ENCODE results near the gene ADAT3. TPM values are rescaled to one million over a fixed set of nuclear protein-coding genes. Genes with fewer than 3 reads are reported as not detected.

ADAT3 gene
- total RNA-seq, 1 donor from 2014 or later = 2.4 TPM

DNA sequence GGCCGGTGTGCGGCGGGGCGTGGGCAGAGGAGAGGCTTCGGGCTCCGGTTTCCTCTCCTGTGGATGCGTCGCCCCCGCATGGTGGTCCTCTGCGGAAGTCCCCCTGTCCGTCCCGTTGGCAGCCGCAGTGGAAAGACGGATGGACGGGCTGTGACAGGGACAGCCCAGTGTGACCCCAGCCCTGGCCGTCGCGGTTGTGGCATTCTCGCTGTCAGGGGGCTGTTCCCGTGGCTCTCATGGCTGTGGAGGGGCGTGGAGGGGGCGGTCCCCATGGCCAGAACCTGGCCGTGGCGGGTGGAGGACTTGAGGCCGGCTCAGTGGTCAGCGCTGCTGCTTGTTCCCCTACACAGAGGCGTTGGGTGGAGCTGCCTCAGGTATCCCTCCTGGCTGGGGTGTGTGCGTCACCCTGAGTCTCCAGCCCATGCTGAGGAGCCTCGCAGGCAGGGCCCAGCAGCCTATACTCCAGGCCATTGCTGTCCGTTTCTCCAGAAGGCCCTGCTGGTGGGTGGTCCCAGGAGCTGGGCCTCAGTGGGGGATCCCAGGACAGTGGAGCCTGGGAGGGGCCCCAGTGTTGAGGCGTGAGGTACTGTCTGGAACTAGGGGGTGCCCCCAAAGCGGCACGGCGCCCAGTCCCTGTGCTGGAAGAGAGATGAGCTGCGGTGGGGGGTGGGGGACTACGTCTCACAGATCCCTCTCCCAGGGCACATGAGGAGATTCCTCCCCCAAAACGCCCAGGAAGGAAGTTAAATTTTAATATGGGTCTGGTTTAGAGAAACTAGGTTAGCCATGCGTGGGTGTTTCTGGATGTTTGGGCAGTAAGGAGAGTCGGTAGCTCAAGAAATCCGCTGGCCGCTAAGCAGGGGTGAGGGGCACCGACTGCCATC lies 56.0 kb downstream of the ADAT3 start:
- Mint-ChIP-seq H3K4me1 (peaks cover 12% of the 10 kb centered on the region), H3K9me3 (no peaks in the 10 kb centered on the region), H3K36me3 (peaks cover 4% of the 10 kb centered on the region), H3K27me3 (ENCODE audit: insufficient read depth, low read depth) (no peaks in the 10 kb centered on the region), H3K27ac (no peak overlapping the region), H3K4me3 (no peak overlapping the region)
- H3K9me3 ChIP-seq (ENCODE audit: low read depth) = no peaks in the 10 kb centered on the region
- DNase-seq (ENCODE audit: low spot score) = no peak
- H3K27ac ChIP-seq = no peak overlapping the region
- peaks cover 11% of the 10 kb centered on the region for H3K4me1 ChIP-seq
- H3K79me2 ChIP-seq (ENCODE audit: low read depth) = peaks cover 87% of the 10 kb centered on the region
- no peaks in the 10 kb centered on the region for H3K27me3 ChIP-seq
- peaks cover 89% of the 10 kb centered on the region for H4K20me1 ChIP-seq (ENCODE audit: low read depth)
- no peaks in the 10 kb centered on the region for H3K36me3 ChIP-seq
- H2AFZ ChIP-seq (replicated peaks) = no peak overlapping the region
- TF ChIP-seq, protein P1, sequence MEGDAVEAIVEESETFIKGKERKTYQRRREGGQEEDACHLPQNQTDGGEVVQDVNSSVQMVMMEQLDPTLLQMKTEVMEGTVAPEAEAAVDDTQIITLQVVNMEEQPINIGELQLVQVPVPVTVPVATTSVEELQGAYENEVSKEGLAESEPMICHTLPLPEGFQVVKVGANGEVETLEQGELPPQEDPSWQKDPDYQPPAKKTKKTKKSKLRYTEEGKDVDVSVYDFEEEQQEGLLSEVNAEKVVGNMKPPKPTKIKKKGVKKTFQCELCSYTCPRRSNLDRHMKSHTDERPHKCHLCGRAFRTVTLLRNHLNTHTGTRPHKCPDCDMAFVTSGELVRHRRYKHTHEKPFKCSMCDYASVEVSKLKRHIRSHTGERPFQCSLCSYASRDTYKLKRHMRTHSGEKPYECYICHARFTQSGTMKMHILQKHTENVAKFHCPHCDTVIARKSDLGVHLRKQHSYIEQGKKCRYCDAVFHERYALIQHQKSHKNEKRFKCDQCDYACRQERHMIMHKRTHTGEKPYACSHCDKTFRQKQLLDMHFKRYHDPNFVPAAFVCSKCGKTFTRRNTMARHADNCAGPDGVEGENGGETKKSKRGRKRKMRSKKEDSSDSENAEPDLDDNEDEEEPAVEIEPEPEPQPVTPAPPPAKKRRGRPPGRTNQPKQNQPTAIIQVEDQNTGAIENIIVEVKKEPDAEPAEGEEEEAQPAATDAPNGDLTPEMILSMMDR (IDR thresholded peaks at IDR 0.05) = no peak
- no peak for TF ChIP-seq EZH2 (IDR thresholded peaks at IDR 0.05)
- TF ChIP-seq EZH2phosphoT487 (IDR thresholded peaks at IDR 0.05) = no peak
- no peaks in the 10 kb centered on the region for H3F3A ChIP-seq (ENCODE audit: low read depth)
- no peak overlapping the region for H3K4me2 ChIP-seq
- H3K4me3 ChIP-seq = no peak overlapping the region
- H3K9ac ChIP-seq = no peak overlapping the region

DNA sequence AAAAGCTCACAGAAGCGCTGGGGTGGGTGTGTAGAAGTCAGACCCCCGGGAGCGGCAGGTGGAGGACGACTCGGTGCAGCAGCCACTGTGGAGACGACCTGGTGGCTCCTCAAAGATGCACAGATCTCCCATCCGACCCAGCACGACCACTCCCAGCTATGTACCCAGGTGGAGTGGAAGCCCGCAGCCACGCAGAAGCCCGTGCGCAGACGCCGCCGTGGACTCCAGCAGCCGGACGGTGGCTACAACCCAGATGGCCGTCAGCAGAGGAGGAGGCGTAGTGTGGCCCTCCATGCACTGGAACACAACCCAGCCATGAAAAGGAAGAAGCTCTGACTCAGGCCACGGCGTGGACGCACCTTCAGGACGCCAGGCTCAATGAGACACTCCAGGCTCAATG lies 57.5 kb downstream of the ADAT3 start:
- Histone ChIP-seq H3K79me2 (ENCODE audit: low read depth) (peaks cover 84% of the 10 kb centered on the region), H3K4me1 (no peaks in the 10 kb centered on the region), H3K9me3 (ENCODE audit: low read depth) (no peaks in the 10 kb centered on the region), H3K9ac (no peak overlapping the region), H3K36me3 (no peaks in the 10 kb centered on the region), H3K4me2 (no peak overlapping the region), H3K27ac (no peak overlapping the region), H4K20me1 (ENCODE audit: low read depth) (peaks cover 88% of the 10 kb centered on the region), H2AFZ (replicated peaks) (no peak overlapping the region), H3K27me3 (no peaks in the 10 kb centered on the region), H3K4me3 (no peak overlapping the region), H3F3A (ENCODE audit: low read depth) (no peaks in the 10 kb centered on the region)
- Mint-ChIP-seq H3K36me3 (peaks cover 4% of the 10 kb centered on the region), H3K4me1 (peaks cover 7% of the 10 kb centered on the region), H3K4me3 (no peak overlapping the region), H3K9me3 (no peaks in the 10 kb centered on the region), H3K27me3 (ENCODE audit: insufficient read depth, low read depth) (no peaks in the 10 kb centered on the region), H3K27ac (no peak overlapping the region)
- no peak for DNase-seq (ENCODE audit: low spot score)
- TF ChIP-seq EZH2 (IDR thresholded peaks at IDR 0.05) (no peak), EZH2phosphoT487 (IDR thresholded peaks at IDR 0.05) (no peak)
- TF ChIP-seq, protein P1 (IDR thresholded peaks at IDR 0.05) = no peak

Other genes starting within 250 kb of the ADAT3 start
- 0.09 TPM in 1 of 2 replicates, not detected in the other for gene ONECUT3, start 151.9 kb upstream of the ADAT3 start, total RNA-seq (ENCODE audit: low replicate concordance)
- 0.06 and 1.5 TPM in 2 replicates for gene ATP8B3, start 93.1 kb upstream of the ADAT3 start, total RNA-seq (ENCODE audit: low replicate concordance)
- gene REXO1, start 56.9 kb upstream of the ADAT3 start, total RNA-seq (ENCODE audit: low replicate concordance) = 12.8 and 38.7 TPM in 2 replicates
- gene KLF16, start 41.8 kb upstream of the ADAT3 start, total RNA-seq (ENCODE audit: low replicate concordance) = 1.0 and 4.8 TPM in 2 replicates
- 20.2 and 87.0 TPM in 2 replicates for gene ABHD17A, start 19.9 kb upstream of the ADAT3 start, total RNA-seq (ENCODE audit: low replicate concordance)
- 11.5 and 67.6 TPM in 2 replicates for gene SCAMP4, start within 50 bp of the ADAT3 start, total RNA-seq (ENCODE audit: low replicate concordance)
- gene CSNK1G2, start 35.8 kb downstream of the ADAT3 start, total RNA-seq (ENCODE audit: low replicate concordance) = 49.6 and 161 TPM in 2 replicates
- gene BTBD2, start 110.3 kb downstream of the ADAT3 start, total RNA-seq (ENCODE audit: low replicate concordance) = 48.8 and 148 TPM in 2 replicates
- 46.0 and 106 TPM in 2 replicates for gene MKNK2, start 145.8 kb downstream of the ADAT3 start, total RNA-seq (ENCODE audit: low replicate concordance)
- gene MOB3A, start 190.9 kb downstream of the ADAT3 start, total RNA-seq (ENCODE audit: low replicate concordance) = 6.0 and 15.9 TPM in 2 replicates
- 3.7 TPM in 1 of 2 replicates, not detected in the other for gene IZUMO4, start 191.5 kb downstream of the ADAT3 start, total RNA-seq (ENCODE audit: low replicate concordance)
- gene AP3D1, start 246.2 kb downstream of the ADAT3 start, total RNA-seq (ENCODE audit: low replicate concordance) = 50.9 and 93.7 TPM in 2 replicates